SK-N-DZ (cell line): ENCODE measurements around the gene PACSIN1. TPM values are rescaled to one million over a fixed set of nuclear protein-coding genes. Genes with fewer than 3 reads are reported as not detected.

Source experiments
- DNase-seq: peaks from one replicate; pipeline ENCODE4 v3.0.0-alpha.2; 2015; ENCODE audit warnings: low spot score
- polyA plus RNA-seq, 2 experiments: library from polyadenylated mRNA; depleted of rRNA; stranded (reverse); fragments of >200 nt; gene quantifications; 2 replicates each; pipeline ENCODE4 v1.2.3, GENCODE V29; 2014

Gene PACSIN1
- 0.06 and 0.08 TPM in 2 replicates for polyA plus RNA-seq (2014; cell fraction: cytosol; rRNA removed)
- 0.09 TPM in 1 of 2 replicates, not detected in the other for polyA plus RNA-seq (2014; cell fraction: nucleus; rRNA removed)

DNA sequence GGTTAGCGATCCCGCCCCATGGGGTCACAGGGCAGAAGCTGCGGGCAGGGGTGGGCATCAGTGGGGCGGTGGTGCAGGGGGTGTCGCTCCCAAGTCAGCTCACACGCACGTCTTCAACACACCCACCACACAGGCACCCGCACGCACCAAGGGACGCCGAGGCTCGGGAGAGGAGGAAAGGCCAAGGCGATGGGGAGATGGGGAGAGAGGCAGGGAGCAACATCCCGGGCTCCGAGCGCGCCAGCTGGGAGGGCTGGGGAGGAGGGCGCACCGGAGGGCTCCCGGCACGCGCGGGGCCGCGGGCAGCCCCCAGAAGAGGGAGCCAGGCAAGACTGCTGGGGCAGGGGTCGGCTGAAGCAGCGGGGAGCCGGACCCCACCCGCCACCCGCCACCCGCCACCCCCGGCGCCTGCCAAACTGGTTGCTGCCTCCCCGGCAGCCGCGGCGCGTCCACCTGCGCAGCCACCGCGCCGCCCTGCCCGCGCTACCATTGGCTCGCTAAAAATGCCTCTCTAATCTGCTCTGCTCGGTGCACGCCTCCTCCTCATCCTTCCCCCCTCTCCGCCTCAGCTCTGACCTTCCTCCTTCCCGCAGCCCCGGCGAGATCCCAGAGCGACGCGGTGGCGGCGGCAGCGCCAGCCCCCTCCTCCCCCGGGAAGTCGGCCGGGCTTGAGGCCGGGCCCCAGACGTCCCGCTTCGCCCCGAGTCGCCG is at the start of gene PACSIN1:
PACSIN1 (plus strand) TSS at position 546 of the 711 bp plus-strand sequence. CDS start 60,230 bp downstream, outside the sequence.
- no peak for DNase-seq

DNA sequence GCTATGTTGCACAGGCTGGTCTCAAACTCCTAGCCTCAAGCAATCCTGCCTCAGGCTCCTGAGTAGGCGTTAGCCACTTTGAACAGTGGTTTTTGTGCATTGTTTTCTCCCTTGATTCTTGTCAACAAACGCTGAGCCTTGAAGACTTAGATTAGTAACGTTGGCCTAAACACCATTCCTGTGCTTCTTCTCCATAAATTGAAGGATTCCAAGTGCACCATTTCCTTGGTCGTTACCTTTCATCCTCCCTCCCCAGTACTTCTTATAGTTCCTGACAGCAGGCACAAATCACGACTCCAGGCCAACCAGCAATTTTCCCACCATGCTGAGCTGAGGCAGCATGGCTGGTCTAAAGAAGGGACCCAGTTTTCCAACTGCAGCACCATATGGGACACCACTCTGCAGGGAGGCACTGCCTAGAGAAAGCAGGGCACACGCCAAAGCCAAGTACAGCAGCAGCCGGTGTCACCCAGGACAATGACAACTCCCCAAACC is 49.0 kb upstream of the PACSIN1 start:
- DNase-seq: no peak

- no peak for DNase-seq
Observed at GRCh38 chr6:34418367-34418766, 47.5 kb upstream of the PACSIN1 start.

DNA sequence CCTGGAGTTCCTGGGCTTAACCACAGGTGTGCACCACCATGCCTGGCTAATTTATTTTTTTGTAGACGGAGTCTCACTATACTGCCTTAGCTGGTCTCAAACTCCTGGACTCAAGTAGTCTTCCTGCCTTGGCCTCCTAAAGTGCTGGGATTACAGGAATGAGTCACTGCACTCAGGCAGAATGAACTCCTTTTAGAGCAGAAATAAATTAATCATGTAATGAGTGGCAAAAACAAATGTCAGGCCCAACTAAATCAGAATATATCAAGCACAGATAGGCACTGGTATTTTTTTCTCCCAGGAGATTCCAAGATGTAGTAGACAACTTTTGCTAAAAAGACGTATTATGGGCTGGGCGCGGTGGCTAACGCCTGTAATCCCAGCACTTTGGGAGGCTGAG is 42.6 kb upstream of the PACSIN1 start:
- DNase-seq: no peak

DNA sequence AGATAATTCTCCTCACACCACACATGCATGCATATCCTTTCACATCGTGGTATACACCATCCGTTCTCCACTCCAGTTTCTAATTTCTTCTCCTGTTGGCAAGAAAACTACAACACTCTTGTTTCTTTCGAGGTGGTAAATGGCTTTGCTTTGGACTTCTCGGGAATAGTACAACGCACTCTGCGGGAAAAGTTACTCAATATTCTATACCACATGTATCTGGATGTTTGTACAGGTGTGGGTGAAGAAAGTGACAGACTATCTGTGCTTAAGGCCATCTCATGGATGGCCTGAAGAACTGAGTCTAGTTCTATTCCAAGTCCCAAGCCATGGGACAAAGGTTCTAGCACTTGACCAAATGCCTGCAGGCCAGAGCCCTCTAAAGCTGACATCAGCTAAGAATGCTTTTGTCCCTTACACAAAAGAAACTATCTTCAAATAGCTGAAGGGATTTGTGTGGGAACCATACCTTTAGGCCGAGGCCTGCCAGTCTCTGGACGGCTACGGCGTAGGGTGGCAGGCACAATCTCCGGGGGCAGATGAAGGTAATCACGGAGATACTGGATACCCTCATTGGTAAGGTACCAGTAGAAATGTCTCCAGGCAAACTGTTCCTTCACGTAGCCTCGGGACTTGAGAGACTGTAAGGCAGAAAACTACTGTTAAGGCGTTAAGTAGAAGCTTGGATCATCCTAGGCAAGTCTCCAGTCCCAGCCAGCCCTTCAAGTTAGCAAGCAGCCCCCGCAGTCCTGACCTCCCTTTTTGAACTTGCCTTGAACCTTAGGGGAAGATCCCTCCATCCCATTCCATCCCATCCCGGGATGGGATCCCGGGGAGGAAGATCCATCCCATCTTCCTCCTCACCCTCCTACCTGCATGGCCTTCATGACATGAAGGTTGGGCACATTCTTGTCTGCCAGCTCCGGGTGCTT is 41.4 kb upstream of the PACSIN1 start:
- DNase-seq: no peak

DNA sequence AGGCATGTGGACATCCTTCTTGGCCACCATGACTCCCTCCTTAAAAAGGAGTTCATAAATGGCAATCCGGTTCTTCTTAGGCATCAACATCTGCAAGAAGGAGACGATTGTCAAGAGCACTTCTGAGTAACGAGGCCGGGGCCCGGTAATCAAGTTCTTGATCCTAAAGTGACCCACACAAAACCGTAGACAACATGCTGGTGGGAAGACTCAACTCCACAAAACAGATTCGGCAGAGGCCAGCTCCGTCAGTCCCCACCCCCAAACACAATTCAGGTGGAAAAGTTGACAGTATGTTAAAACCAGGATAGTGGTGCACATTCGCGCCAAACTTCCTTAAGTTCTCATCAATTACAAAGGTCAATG is 40.8 kb upstream of the PACSIN1 start:
- DNase-seq: no peak

DNA sequence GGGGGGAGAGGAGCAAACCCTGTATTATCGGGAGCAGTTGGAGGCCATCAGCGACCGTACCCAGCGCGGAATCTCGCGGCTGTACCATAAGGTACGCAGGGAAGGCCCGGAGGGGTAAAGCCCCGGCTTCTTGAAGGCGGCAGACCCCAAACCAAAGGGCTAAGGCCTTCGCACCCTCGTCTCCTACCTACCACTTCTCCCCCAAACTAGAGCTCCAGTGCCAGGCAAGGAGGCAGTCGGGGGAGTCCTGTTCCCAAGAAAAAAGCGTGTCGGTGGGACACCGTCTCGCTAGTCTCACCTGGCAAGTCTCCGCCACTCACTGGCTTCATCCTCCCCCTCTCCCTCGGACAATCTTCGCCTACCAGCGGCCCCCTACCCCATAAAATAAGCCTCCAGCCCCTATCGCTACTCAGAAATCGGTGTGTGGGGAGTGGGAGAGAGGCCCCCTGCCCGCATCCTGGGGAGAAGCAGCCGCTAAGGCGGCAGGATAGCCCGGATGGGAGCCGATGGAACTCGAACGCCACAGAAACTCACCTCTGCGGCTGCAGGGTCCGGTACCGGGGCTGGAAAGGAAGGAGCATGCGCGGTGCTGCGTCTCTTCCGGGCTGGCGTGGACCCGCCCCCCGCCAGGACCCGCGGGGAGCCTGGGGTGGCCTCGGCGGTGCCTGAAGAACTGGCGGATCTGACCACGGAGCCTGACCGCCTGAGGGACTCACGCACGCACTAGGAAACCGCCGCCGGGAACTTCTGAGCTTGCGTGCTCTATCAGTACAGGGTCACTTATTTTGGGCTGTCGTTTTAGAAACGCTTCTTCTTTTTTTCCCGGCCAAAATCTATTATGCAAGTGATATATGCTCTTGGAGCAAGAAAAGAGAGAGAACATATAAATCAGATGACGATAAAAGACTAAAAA is 40.1 kb upstream of the PACSIN1 start, which contains the start of gene RPS10:
RPS10 (minus strand) TSS at position 572 of the 913 bp plus-strand sequence. CDS start 848 bp downstream, outside the sequence.
- DNase-seq: peak; percentile 92

DNA sequence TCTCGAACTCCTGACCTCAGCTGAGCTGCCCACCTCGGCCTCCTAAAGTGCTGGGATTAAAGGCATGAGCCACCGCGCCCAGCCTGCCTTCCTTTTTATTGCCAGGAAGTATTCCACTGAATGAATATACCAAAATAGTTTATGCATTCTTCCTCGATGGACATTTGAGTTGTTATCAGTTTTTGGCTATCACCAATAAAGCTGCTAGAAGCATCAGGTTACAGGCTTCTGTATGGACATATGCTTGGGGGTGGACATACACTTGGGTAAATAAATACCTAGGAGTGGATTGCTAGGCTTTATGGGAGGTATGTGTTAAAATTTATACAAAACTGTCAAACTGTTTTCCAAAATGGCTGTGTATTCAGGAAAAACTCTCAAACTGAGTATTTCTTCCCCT is 30.0 kb upstream of the PACSIN1 start:
- no peak for DNase-seq

DNA sequence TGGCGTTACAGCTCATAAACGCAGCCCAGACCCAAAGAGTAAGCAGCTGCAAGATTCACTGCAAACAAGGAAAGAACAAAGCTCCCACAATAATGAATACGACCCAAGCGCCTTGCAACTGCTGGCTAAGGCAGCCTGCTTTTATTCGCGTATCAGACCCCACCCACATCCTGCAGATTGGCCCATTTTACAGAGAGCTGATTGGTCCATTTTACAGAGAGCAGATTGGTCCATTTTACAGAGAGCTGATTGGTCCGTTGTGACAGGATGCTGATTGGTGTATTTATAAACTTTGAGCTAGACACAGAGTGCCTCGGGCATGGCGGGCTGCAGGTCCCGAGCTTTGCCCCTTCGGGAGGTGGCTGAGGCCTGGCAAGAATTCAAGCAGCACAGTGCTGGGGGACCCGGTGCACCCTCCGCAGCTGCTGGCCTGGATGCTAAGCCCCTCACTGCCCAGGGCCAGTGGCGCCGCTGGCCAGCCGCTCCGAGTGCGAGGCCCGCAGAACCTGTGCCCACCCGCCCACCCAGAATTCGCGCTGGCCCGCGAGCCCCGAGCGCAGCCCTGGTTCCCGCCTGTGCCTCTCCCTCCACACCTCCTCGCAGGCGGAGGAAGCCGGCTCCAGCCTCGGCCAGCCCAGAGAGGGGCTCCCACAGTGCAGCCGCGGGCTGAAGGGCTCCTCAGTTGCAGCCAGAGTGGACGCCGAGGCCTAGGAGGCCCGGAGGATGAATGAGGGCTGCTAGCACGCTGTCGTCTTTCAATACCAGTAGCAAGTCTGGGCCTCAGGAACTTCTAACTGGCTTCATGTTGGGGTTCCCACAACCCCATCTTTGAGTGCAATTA is 28.9 kb upstream of the PACSIN1 start:
- no peak for DNase-seq

DNA sequence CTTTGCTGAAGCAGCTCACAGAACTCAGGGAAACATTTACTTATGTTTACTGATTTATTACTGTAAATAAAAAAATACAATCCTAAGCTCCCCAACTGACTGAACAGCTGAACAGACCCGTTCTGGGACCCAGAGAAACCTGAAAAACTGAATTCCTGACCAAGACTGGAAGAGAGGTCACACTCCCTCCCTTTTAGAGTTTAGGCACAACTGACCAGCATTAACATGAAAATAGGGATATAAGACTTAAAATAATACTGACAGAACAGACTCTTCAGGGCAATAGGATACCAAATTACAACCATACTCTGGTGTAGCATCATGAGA is 28.3 kb upstream of the PACSIN1 start:
- DNase-seq: no peak

- DNase-seq: no peak
Observed at GRCh38 chr6:34438705-34439104, 27.2 kb upstream of the PACSIN1 start.

DNA sequence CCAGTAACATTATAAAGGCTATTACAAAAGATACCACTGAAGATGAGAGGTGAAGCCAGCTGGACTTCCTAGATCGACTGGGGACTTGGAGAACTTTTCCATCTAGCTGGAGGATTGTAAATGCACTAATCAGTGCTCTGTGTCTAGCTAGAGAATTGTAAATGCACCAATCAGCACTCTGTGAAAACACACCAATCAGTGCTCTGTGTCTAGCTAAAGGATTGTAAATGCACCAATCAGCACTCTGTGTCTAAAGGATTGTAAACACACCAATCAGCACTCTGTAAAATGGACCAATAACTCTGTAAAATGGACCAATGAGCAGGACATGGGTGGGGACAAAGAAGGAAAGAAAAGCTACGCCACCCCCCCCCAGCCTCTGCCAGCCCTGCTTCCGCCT is 26.4 kb upstream of the PACSIN1 start:
- no peak for DNase-seq

- DNase-seq: no peak
Observed at GRCh38 chr6:34441526-34441925, 24.4 kb upstream of the PACSIN1 start.

GRCh38 chr6:34445313-34445860 is 20.5 kb upstream of the PACSIN1 start:
- no peak for DNase-seq

DNA sequence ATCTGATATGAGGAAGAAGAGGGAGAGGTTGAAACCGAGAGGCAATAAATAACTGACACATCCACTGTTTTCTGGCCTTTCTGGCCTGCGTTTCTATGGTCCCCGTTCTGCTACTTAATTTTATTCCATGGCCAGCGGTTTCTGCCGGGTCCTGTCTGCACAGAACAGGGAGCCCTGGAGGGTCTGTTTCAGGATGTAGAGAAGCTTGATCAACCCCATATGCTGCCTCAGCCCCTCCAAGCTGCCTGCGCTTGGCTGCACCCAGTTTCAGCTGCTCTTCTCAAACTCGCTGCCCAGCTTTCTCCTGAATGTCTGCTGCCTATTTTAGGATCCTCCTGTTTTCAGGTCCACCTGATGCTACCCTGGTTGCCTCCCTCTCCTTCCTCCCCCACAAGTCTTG is 18.5 kb upstream of the PACSIN1 start:
- no peak for DNase-seq

DNA sequence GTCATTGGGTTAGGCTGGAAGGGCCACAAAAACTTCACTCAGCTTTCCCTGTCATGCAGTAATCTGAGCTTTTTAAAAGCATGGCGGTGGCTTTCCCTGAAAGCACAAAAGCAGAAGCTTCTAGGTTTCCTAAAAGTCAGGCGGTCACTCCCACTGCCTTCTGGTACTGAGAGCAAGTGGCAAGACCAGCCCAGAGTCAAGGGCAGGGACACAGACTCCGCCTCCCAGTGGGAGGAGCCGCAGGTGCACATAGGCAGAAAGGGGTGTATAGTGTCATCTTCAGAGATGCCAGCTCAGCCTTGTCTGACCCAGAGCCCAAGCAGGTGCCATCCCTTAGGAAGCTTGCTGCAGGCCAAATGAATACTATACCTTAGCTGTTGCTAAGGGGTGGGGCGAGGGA is 18.0 kb upstream of the PACSIN1 start:
- DNase-seq: no peak

DNA sequence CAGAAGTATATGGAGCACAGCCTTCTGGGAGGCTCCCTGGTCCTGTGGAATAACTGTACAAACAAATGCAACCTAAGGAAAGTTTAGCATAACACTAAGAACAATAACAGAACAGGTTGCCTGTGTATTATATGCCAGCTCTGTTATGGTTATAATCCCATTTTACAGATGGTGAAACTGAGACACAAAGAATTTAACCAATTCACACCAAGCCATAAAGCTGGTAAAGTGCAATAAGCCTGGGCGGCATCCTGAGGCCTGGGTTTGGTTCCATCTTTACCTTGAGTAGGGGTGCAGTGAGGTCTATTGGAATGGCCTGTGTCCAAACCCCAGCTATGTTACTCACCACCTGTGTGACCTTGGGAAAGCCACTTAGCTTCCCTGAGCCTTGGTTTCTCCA is 14.7 kb upstream of the PACSIN1 start:
- DNase-seq: no peak

GRCh38 chr6:34455831-34456230 is 10.0 kb upstream of the PACSIN1 start:
- DNase-seq: no peak

GRCh38 chr6:34457382-34457741 is 8.5 kb upstream of the PACSIN1 start:
- no peak for DNase-seq
